ENCODE measurements around the gene RORC. TPM values are rescaled to one million over a fixed set of nuclear protein-coding genes. Genes with fewer than 3 reads are reported as not detected.

RORC gene
- total RNA-seq, 1 experiment from 2014 or later: 0.44 TPM

DNA sequence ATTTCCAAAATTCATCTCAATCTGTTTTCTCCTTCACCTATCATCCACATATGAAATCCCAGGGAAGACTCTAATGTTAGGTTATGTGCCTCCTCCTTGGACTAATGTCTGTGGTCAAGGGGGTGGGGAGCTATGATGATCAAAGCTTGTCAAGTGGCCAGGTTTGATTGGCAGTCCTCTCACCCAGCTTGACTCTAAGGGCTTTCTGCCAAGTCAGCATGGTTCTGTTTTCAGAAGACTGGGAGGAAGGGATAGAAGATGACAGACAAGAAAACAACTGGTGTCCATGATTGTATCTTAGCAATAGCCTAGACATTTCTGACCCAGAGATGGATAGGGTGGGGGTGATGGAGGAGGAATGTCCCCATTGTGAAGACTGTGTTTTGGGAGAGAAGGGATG, 31.0 kb upstream of the RORC start:
- POLR2A ChIA-PET: no interaction called here
- no peak for TF ChIP-seq ZNF219 (CRISPR knock-in tag; IDR thresholded peaks at IDR 0.05; ENCODE audit: borderline replicate concordance)
- no peak for TF ChIP-seq NFATC4 (CRISPR knock-in tag; IDR thresholded peaks at IDR 0.05)
- no peak for TF ChIP-seq ZNF423 (CRISPR knock-in tag; IDR thresholded peaks at IDR 0.05)
- TF ChIP-seq NFE2L1 (CRISPR knock-in tag; IDR thresholded peaks at IDR 0.05): no peak
- H3K27ac Mint-ChIP-seq: no peak overlapping the region
- ATAC-seq (no peak), DNase-seq (ENCODE audit: low spot score) (no peak)
- CTCF ChIA-PET: interaction anchor here (0.5 kb wide), 1 partner anchor 151 kb away, joined by 4 read pairs; no protein-coding TSS in a partner anchor
- H3K36me3 Mint-ChIP-seq: no peaks in the 10 kb centered on the region
- peaks cover 92% of the 10 kb centered on the region for H3K27me3 Mint-ChIP-seq (ENCODE audit: low read depth)
- no peak overlapping the region for H3K4me3 Mint-ChIP-seq
- H3K4me1 Mint-ChIP-seq: peaks cover 21% of the 10 kb centered on the region
- no peaks in the 10 kb centered on the region for H3K9me3 Mint-ChIP-seq

DNA sequence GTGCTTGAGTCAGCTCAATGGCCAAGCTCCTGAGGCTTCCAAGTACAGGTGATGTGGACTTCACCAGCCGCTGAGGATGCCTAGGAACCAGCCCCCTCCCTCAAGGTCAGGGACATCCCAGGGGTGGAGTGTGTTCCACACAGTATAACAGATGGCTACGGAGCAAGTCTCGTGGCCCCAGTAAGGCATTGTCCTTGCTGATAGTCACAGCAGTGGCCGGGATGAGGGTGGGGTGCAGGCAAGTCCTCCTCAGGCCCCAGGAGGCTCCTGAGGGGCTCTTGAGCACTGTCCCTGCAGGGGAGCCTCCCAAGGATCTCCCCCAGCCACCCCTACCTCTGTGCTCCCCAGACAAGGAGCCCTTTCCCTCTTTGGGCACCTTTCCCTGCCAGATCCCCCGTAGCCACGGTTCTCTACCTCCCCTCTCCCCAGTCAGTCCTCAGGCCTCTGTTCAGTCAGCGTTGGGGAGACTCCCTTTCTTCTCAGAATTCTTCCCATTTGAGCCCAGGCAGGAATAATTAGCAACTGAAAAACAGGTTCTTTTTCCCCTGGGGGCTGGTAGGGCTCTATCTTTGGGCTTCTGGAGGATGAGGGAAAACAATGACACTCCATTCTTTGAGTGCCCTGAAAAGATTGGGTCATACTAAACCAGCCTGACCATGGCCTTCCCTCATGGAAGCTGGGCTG, 29.0 kb upstream of the RORC start:
- DNase-seq (ENCODE audit: low spot score) (peak; percentile 35), ATAC-seq (peak; percentile 89)
- ChIA-PET CTCF (interaction anchor here (1.0 kb wide), 1 partner anchor 21 kb away, joined by 3 read pairs; the partner anchor contains the start of gene C2CD4D), POLR2A (interaction anchor here (0.6 kb wide), 1 partner anchor 20 kb away, joined by 3 read pairs; no protein-coding TSS in a partner anchor)
- Mint-ChIP-seq H3K27ac (no peak overlapping the region), H3K4me1 (peaks cover 21% of the 10 kb centered on the region), H3K4me3 (no peak overlapping the region), H3K36me3 (no peaks in the 10 kb centered on the region), H3K27me3 (ENCODE audit: low read depth) (peaks cover 94% of the 10 kb centered on the region), H3K9me3 (no peaks in the 10 kb centered on the region)
- TF ChIP-seq FOXP1 (CRISPR knock-in tag; IDR thresholded peaks at IDR 0.05; ENCODE audit: borderline replicate concordance) (no peak), CREB1 (CRISPR knock-in tag; IDR thresholded peaks at IDR 0.05) (no peak), NR1H2 (CRISPR knock-in tag; IDR thresholded peaks at IDR 0.05) (no peak), ZBTB21 (CRISPR knock-in tag; IDR thresholded peaks at IDR 0.05; ENCODE audit: borderline replicate concordance) (no peak), ZNF317 (CRISPR knock-in tag; IDR thresholded peaks at IDR 0.05; ENCODE audit: borderline replicate concordance, low read depth) (no peak), PRRX2 (CRISPR knock-in tag; IDR thresholded peaks at IDR 0.05) (no peak), TP53 (CRISPR knock-in tag; IDR thresholded peaks at IDR 0.05) (no peak), FOXJ3 (CRISPR knock-in tag; IDR thresholded peaks at IDR 0.05; ENCODE audit: borderline replicate concordance) (no peak), ZNF263 (CRISPR knock-in tag; IDR thresholded peaks at IDR 0.05; ENCODE audit: low read depth) (no peak), EMX1 (CRISPR knock-in tag; IDR thresholded peaks at IDR 0.05) (no peak), MYBL2 (CRISPR knock-in tag; IDR thresholded peaks at IDR 0.05) (no peak), ZNF671 (CRISPR knock-in tag; IDR thresholded peaks at IDR 0.05) (no peak), NFE2L1 (CRISPR knock-in tag; IDR thresholded peaks at IDR 0.05) (no peak)
- TF ChIP-seq, protein P1, sequence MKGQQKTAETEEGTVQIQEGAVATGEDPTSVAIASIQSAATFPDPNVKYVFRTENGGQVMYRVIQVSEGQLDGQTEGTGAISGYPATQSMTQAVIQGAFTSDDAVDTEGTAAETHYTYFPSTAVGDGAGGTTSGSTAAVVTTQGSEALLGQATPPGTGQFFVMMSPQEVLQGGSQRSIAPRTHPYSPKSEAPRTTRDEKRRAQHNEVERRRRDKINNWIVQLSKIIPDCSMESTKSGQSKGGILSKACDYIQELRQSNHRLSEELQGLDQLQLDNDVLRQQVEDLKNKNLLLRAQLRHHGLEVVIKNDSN (CRISPR knock-in tag; IDR thresholded peaks at IDR 0.05): no peak
- TF ChIP-seq, protein P2, sequence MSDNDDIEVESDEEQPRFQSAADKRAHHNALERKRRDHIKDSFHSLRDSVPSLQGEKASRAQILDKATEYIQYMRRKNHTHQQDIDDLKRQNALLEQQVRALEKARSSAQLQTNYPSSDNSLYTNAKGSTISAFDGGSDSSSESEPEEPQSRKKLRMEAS (CRISPR knock-in tag; IDR thresholded peaks at IDR 0.05): no peak
- TF ChIP-seq, protein P3, sequence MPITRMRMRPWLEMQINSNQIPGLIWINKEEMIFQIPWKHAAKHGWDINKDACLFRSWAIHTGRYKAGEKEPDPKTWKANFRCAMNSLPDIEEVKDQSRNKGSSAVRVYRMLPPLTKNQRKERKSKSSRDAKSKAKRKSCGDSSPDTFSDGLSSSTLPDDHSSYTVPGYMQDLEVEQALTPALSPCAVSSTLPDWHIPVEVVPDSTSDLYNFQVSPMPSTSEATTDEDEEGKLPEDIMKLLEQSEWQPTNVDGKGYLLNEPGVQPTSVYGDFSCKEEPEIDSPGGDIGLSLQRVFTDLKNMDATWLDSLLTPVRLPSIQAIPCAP (CRISPR knock-in tag; IDR thresholded peaks at IDR 0.05): no peak
- TF ChIP-seq, protein P4, sequence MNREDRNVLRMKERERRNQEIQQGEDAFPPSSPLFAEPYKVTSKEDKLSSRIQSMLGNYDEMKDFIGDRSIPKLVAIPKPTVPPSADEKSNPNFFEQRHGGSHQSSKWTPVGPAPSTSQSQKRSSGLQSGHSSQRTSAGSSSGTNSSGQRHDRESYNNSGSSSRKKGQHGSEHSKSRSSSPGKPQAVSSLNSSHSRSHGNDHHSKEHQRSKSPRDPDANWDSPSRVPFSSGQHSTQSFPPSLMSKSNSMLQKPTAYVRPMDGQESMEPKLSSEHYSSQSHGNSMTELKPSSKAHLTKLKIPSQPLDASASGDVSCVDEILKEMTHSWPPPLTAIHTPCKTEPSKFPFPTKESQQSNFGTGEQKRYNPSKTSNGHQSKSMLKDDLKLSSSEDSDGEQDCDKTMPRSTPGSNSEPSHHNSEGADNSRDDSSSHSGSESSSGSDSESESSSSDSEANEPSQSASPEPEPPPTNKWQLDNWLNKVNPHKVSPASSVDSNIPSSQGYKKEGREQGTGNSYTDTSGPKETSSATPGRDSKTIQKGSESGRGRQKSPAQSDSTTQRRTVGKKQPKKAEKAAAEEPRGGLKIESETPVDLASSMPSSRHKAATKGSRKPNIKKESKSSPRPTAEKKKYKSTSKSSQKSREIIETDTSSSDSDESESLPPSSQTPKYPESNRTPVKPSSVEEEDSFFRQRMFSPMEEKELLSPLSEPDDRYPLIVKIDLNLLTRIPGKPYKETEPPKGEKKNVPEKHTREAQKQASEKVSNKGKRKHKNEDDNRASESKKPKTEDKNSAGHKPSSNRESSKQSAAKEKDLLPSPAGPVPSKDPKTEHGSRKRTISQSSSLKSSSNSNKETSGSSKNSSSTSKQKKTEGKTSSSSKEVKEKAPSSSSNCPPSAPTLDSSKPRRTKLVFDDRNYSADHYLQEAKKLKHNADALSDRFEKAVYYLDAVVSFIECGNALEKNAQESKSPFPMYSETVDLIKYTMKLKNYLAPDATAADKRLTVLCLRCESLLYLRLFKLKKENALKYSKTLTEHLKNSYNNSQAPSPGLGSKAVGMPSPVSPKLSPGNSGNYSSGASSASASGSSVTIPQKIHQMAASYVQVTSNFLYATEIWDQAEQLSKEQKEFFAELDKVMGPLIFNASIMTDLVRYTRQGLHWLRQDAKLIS (CRISPR knock-in tag; IDR thresholded peaks at IDR 0.05; ENCODE audit: borderline replicate concordance): no peak
- TF ChIP-seq, protein P5, sequence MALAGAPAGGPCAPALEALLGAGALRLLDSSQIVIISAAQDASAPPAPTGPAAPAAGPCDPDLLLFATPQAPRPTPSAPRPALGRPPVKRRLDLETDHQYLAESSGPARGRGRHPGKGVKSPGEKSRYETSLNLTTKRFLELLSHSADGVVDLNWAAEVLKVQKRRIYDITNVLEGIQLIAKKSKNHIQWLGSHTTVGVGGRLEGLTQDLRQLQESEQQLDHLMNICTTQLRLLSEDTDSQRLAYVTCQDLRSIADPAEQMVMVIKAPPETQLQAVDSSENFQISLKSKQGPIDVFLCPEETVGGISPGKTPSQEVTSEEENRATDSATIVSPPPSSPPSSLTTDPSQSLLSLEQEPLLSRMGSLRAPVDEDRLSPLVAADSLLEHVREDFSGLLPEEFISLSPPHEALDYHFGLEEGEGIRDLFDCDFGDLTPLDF (CRISPR knock-in tag; IDR thresholded peaks at IDR 0.05): no peak

Data from WTC11 (cell line).